Sigmoid colon (tissue), 4 donors: ENCODE results near the gene ADGRF3.

ENCODE experiments used
- CTCF ChIP-seq, 4 experiments: fragments of 450-650 bp in 3 of 4; fragments of 200-600 bp in 1 of 4; IDR thresholded peaks; one replicate each; pipeline ENCODE4 v1.5.1; 2016 to 2019; ENCODE audit warnings: antibody characterized with exemption in 4 of 4, mild to moderate bottlenecking in 3 of 4, moderate library complexity in 2 of 4
- EP300 ChIP-seq, 4 donors: sonication (generic); formaldehyde crosslinking; IDR thresholded peaks; one replicate each; pipeline ENCODE4 v1.6.1; 2017; ENCODE audit warnings: antibody characterized with exemption in 4 of 4
- POLR2A ChIP-seq, 2 donors: fragments of 450-650 bp; IDR thresholded peaks; one replicate each; pipeline ENCODE4 v1.6.1; 2016; ENCODE audit warnings: antibody characterized with exemption in 2 of 2, mild to moderate bottlenecking in 2 of 2, moderate library complexity in 2 of 2
- POLR2AphosphoS5 ChIP-seq, 4 donors: sonication (generic); formaldehyde crosslinking; IDR thresholded peaks; one replicate each; pipeline ENCODE4 v1.6.1; 2017; ENCODE audit warnings: antibody characterized with exemption in 4 of 4

- no peak for TF ChIP-seq CTCF (IDR thresholded peaks at IDR 0.05)
- no peak for TF ChIP-seq EP300 (IDR thresholded peaks at IDR 0.05)
- TF ChIP-seq POLR2AphosphoS5 (IDR thresholded peaks at IDR 0.05) = no peak
- TF ChIP-seq POLR2A (IDR thresholded peaks at IDR 0.05) = no peak
Observed at GRCh38 chr2:26273501-26273900, 73.1 kb downstream of the ADGRF3 start.
